MM.1S (cell line): ENCODE results near the gene OR6B3.
"Not testable (repeated sequence)": the region's sequence is repeated elsewhere in the genome, so short reads cannot be mapped to it uniquely, and the experiment has no call there.

Source experiments
- DNase-seq: peaks from one replicate; pipeline ENCODE4 v3.0.0-alpha.2; 2015
- H2AFZ ChIP-seq: fragments of 300-600 bp; sonication (generic); 2 replicates; pipeline ENCODE4 v1.6.0; 2016; ENCODE audit warnings: antibody characterized with exemption, low read length
- H3F3A ChIP-seq: fragments of 300-600 bp; sonication (generic); 2 replicates; pipeline ENCODE4 v1.6.1; 2016; ENCODE audit warnings: mild to moderate bottlenecking, antibody characterized with exemption, low read length, moderate library complexity, mixed read lengths; ENCODE audit not compliant: insufficient read depth
- H3K27ac ChIP-seq: fragments of 300-600 bp; sonication (generic); 2 replicates; pipeline ENCODE4 v1.5.1; 2016; ENCODE audit warnings: mild to moderate bottlenecking, low read length
- H3K27me3 ChIP-seq: fragments of 300-600 bp; sonication (generic); replicated peaks from 2 replicates; pipeline ENCODE4 v1.6.0; 2016; ENCODE audit warnings: low read length; ENCODE audit not compliant: insufficient read depth
- H3K36me3 ChIP-seq: fragments of 300-600 bp; sonication (generic); replicated peaks from 2 replicates; pipeline ENCODE4 v1.6.1; 2016; ENCODE audit warnings: mild to moderate bottlenecking, low read length, mixed read lengths; ENCODE audit not compliant: insufficient read depth
- H3K4me1 ChIP-seq: fragments of 300-600 bp; sonication (generic); 2 replicates; pipeline ENCODE4 v1.6.1; 2016; ENCODE audit warnings: low read length, mixed read lengths
- H3K4me2 ChIP-seq: fragments of 300-600 bp; sonication (generic); 2 replicates; pipeline ENCODE4 v1.6.0; 2016; ENCODE audit warnings: low read depth, low read length
- H3K4me3 ChIP-seq: fragments of 300-600 bp; sonication (generic); 2 replicates; pipeline ENCODE4 v1.5.1; 2016; ENCODE audit warnings: low read length, mixed read lengths
- H3K79me2 ChIP-seq: fragments of 300-600 bp; sonication (generic); 2 replicates; pipeline ENCODE4 v1.6.1; 2016; ENCODE audit warnings: mixed run types, low read length, mixed read lengths
- H3K9ac ChIP-seq: fragments of 300-600 bp; sonication (generic); 2 replicates; pipeline ENCODE4 v1.6.1; 2016; ENCODE audit warnings: low read length, mixed read lengths
- H3K9me2 ChIP-seq: fragments of 300-600 bp; sonication (generic); replicated peaks from 2 replicates; pipeline ENCODE4 v1.6.1; 2016; ENCODE audit warnings: mild to moderate bottlenecking, low read length, mixed read lengths; ENCODE audit not compliant: insufficient read depth
- H3K9me3 ChIP-seq: fragments of 300-600 bp; sonication (generic); replicated peaks from 2 replicates; pipeline ENCODE4 v1.6.1; 2016; ENCODE audit warnings: mild to moderate bottlenecking, low read length, mixed read lengths; ENCODE audit not compliant: insufficient read depth
- H4K20me1 ChIP-seq: fragments of 300-600 bp; sonication (generic); 2 replicates; pipeline ENCODE4 v1.6.1; 2016; ENCODE audit warnings: mild to moderate bottlenecking, low read length, moderate library complexity, mixed read lengths; ENCODE audit not compliant: insufficient read depth
- EZH2 ChIP-seq: fragments of 300-600 bp; sonication (generic); optimal IDR thresholded peaks from 2 replicates; pipeline ENCODE3; 2017; ENCODE audit warnings: low read depth, mild to moderate bottlenecking, antibody characterized with exemption, low read length, mixed read lengths
- EZH2phosphoT487 ChIP-seq: fragments of 300-600 bp; sonication (generic); IDR thresholded peaks from 2 replicates; pipeline ENCODE4 v1.6.1; 2018; ENCODE audit warnings: antibody characterized with exemption, low read length
- TF ChIP-seq, protein P1 (sequence below): fragments of 300-600 bp; sonication (generic); IDR thresholded peaks from 2 replicates; pipeline ENCODE4 v1.5.1; 2016; ENCODE audit warnings: antibody characterized with exemption, low read length, mixed read lengths

Gene OR6B3

DNA sequence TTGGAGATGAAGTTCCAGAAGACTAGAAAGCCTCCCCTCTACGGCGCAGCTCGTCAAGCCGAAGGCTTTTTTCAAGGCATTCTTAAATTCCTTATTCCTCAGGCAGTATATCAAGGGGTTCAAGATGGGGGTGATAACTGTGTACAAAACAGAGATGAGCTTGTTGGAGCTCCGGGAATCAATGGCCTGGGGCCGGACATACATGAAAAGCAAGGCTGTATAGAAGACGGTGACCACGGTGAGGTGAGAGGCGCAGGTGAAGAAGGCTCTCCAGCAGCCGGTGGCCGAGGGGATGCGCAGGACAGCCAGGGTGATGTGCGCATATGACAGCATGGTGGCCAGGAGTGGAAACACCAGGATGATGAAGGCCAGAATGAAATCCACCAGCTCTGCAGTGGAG, 8.2 kb downstream of the OR6B3 start:
- no peak overlapping the region for H3K4me2 ChIP-seq
- no peak overlapping the region for H3K4me3 ChIP-seq
- H3K4me1 ChIP-seq = no peaks in the 10 kb centered on the region
- H3K36me3 ChIP-seq = no peaks in the 10 kb centered on the region
- TF ChIP-seq, protein P1, sequence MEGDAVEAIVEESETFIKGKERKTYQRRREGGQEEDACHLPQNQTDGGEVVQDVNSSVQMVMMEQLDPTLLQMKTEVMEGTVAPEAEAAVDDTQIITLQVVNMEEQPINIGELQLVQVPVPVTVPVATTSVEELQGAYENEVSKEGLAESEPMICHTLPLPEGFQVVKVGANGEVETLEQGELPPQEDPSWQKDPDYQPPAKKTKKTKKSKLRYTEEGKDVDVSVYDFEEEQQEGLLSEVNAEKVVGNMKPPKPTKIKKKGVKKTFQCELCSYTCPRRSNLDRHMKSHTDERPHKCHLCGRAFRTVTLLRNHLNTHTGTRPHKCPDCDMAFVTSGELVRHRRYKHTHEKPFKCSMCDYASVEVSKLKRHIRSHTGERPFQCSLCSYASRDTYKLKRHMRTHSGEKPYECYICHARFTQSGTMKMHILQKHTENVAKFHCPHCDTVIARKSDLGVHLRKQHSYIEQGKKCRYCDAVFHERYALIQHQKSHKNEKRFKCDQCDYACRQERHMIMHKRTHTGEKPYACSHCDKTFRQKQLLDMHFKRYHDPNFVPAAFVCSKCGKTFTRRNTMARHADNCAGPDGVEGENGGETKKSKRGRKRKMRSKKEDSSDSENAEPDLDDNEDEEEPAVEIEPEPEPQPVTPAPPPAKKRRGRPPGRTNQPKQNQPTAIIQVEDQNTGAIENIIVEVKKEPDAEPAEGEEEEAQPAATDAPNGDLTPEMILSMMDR = no peak
- TF ChIP-seq EZH2phosphoT487 (no peak), EZH2 (no peak)
- no peaks in the 10 kb centered on the region for H3K9me3 ChIP-seq
- DNase-seq = no peak
- no peaks in the 10 kb centered on the region for H3F3A ChIP-seq
- peaks cover 56% of the 10 kb centered on the region for H3K27me3 ChIP-seq
- no peaks in the 10 kb centered on the region for H4K20me1 ChIP-seq
- H2AFZ ChIP-seq = no peak overlapping the region
- H3K79me2 ChIP-seq = no peaks in the 10 kb centered on the region
- H3K27ac ChIP-seq = no peak overlapping the region
- no peak overlapping the region for H3K9ac ChIP-seq
- no peaks in the 10 kb centered on the region for H3K9me2 ChIP-seq

DNA sequence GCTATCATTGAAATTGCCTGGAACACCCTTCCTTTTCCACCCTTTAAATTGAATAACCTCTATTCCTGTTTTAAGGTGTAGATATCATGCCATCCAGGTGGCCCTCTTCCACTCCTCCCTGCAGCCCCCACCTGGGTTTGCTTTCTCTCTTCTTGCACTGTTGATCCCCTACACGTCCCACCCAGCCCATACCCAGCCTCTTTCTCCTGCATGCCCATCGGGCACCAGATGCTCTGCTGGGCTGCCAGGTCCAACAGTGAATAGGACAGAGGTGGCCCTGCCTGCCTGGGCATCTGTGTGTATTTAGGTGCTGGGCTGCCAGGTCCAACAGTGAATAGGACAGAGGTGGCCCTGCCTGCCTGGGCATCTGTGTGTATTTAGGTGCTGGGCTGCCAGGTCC, 9.2 kb downstream of the OR6B3 start:
- H3K4me2 ChIP-seq, H3K9me3 ChIP-seq, H3K79me2 ChIP-seq, H4K20me1 ChIP-seq, H3K4me1 ChIP-seq, H3K27ac ChIP-seq, DNase-seq, H3K4me3 ChIP-seq, H2AFZ ChIP-seq, H3K9ac ChIP-seq, H3K9me2 ChIP-seq, H3F3A ChIP-seq, H3K36me3 ChIP-seq: not testable (repeated sequence)
- H3K27me3 ChIP-seq = peaks cover 57% of the 10 kb centered on the region

DNA sequence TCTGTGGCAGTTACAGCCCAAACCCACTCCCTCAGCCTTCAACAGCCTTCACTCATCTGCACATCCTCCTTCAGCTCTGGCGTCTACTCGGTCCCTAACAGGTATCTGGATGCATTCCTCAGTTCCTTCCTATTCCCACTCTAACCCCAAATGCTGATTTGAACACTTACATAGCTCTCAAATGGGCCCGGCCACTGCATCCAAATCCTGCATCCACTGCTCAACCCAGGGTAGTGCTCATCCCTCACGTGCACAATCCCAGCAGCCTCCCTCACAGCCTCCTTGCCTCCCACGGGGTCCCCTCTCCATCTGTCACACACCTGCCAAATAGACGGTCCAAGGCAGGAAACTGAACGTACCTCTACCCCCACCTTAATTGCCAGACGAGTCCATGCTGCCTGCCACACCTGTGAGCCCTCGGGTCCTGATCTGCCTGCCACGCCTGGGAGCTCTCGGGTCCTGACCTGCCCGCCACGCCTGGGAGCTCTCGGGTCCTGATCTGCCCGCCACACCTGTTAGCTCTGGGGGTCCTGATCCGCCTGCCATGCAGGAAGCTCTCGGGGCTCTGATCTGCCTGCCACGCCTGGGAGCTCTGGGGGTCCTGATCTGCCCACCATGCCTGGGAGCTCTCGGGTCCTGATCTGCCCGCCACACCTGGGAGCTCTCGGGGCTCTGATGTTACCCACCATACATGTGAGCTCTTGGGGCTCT, 9.9 kb downstream of the OR6B3 start:
- Histone ChIP-seq H3K27ac (no peak overlapping the region), H3F3A (no peaks in the 10 kb centered on the region), H3K79me2 (no peaks in the 10 kb centered on the region), H3K9ac (no peak overlapping the region), H3K4me2 (no peak overlapping the region), H3K4me1 (no peaks in the 10 kb centered on the region), H3K27me3 (peaks cover 56% of the 10 kb centered on the region), H3K4me3 (no peak overlapping the region), H3K9me3 (no peaks in the 10 kb centered on the region), H2AFZ (no peak overlapping the region), H4K20me1 (no peaks in the 10 kb centered on the region), H3K9me2 (no peaks in the 10 kb centered on the region), H3K36me3 (no peaks in the 10 kb centered on the region)
- no peak for DNase-seq
- TF ChIP-seq EZH2 (no peak), EZH2phosphoT487 (no peak)
- TF ChIP-seq, protein P1 = no peak

DNA sequence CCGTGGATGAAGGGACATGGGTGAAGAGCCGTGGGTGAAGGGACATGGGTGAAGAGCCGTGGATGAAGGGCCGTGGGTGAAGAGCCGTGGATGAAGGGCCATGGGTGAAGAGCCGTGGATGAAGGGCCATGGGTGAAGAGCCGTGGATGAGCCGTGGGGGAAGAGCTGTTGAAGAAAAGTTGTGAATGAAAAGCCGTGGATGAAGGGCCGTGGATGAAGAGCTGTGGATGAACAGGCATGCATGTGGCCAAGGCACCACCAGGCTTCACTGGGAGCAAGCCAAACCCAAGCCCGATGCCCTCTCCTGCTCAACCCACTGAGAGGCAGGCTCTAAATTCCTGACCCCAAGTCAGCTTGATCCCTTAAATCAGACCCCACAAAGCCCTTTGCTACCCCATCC, 10.6 kb downstream of the OR6B3 start:
- Histone ChIP-seq H3K27ac (no peak overlapping the region), H4K20me1 (no peaks in the 10 kb centered on the region), H3K4me1 (no peaks in the 10 kb centered on the region), H3K9ac (no peak overlapping the region), H3K27me3 (peaks cover 56% of the 10 kb centered on the region), H3K79me2 (no peaks in the 10 kb centered on the region), H2AFZ (no peak overlapping the region), H3F3A (no peaks in the 10 kb centered on the region), H3K4me3 (no peak overlapping the region), H3K4me2 (no peak overlapping the region), H3K9me2 (no peaks in the 10 kb centered on the region), H3K9me3 (no peaks in the 10 kb centered on the region), H3K36me3 (no peaks in the 10 kb centered on the region)
- TF ChIP-seq EZH2phosphoT487 (no peak), EZH2 (no peak)
- TF ChIP-seq, protein P1 = no peak
- no peak for DNase-seq
